Glomerular visceral epithelial cell (primary cell): ENCODE results near the gene EML1.

Experiments
- DNase-seq: peaks from one replicate; pipeline ENCODE4 v3.0.0-alpha.2; 2016; ENCODE audit errors: extremely low spot score

The EML1 gene

DNA sequence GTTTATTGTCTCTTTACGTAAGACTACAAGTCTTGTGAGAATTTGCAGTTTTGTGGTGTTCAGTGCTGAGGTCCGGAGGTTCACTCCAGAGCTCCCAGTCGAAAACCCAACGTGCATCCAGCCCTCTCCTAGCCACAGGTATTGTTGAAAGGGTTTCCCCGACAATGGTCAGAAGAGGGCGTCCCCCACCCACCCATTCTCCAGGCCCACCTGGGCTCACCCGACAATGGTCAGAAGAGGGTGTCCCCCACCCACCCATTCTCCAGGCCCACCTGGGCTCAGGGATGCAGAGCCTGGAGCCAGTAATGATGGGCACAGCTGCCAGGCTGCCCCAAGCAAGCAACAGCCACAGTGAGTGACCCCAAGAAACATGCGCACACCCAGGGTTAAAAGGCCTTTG, 145.2 kb downstream of the EML1 start:
- no peak for DNase-seq

DNA sequence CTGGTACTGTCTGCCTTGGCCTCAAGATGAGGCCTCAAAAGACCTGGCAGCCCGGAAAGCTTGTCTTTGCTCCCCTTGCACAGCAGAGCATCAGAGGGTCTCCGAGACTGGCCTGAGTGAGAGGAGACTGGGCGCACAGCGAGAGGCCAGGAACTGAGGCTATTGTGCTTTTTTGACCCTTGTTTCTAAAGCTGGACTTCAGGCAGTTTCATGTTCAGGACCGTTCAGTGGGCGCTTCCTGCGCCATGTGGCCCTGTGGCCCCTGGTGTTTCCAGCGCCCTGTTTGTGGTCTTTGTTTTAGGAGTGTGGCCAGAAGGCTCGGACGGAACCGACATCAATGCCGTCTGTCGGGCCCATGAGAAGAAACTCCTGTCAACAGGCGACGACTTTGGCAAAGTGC, 145.7 kb downstream of the EML1 start:
- no peak for DNase-seq

DNA sequence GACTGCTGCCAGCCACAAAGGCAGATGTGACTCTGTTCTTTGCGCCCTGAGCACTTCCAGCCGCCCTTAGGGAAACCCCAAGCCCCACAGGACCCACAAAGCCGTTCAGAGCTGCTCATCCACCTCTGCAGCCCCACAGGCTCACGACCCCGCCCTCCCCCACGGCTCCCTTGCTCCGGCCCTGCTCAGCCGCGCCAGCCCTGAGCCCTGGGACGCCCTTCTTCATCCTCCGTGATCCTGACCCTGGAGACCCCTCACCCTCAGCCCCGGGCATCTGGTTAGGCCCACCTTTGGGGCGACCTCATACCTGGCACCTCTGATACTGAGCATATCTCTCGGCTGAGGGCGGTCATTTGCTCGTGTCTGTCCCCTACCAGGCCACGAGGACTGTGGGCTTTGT, 146.2 kb downstream of the EML1 start:
- DNase-seq, result no peak

DNA sequence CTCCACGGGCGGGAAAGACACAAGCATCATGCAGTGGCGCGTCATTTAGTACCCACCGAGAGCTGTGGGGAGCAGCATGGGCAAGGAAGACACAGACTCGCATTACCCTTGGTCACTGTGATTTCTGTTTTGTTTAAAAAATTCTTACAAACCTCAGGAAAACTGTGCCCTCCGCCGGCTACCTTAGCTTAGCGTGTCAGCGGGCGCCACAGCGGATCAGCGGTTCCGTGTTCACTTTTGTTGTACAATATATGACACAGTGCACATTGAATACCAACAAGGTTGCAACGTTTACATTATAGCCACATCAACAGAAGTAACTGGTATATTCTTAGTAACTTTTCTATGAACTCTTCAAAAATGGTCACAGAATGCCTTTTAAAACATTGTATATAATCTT, 146.9 kb downstream of the EML1 start:
- no peak for DNase-seq

DNA sequence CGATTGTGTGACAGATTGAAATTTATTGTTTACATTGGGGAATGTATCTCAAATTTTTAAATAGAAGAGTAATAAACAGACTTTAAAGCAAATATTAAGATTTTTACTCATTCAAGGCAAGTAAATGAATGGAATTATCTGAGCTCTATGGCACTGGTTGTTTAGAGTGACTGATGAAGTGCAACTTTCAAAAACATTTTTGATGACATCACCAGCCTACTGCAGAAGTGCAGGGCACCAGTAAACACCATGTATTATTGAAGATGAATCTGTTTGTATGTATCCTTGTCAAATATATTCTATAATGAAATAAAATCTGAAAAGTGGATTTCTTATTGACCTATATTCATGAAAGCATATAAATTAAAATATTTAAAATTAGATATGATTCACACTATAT, 148.0 kb downstream of the EML1 start:
- DNase-seq, result no peak

DNA sequence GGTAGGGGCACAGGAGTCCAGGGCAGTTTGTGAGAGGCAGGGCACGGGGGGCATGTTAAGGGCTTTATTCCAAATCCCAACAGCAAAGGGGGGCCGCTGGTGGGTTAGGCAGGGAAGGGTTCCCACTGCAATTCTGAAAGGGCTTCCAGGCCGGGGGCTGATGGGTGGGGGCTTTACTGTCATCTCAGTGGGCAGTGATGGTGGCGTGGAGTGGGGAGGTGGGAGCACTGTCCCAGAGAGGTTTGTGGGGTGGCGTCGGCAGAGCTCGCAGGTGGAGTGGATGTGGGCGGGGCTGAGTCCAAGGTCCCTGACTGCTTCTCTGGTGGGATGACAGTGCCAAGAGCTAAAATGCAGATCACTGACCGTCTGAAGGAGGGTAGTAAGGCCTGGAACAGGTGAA, 150.4 kb downstream of the EML1 start:
- no peak for DNase-seq

DNA sequence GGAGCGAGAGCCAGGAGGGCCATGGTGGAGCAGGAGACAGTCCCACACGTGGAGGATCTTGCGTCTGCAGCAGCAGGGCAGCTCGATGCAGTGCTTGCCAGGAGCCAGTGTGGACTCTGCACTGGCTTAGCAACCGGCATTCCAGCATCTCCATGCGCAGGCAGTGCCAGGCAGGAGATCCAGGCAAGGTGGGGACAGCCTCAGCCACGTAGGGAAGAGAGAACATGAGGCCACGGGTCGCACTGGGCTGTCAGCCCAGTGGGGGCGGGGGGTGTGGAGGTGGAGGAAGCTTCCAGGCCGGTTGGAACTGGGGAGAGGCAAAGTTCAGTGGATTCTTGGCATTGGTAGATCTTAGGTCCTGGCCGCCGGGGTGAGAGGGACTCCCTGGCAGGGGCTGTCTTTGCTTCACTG, 151.0 kb downstream of the EML1 start:
- DNase-seq, result no peak

DNA sequence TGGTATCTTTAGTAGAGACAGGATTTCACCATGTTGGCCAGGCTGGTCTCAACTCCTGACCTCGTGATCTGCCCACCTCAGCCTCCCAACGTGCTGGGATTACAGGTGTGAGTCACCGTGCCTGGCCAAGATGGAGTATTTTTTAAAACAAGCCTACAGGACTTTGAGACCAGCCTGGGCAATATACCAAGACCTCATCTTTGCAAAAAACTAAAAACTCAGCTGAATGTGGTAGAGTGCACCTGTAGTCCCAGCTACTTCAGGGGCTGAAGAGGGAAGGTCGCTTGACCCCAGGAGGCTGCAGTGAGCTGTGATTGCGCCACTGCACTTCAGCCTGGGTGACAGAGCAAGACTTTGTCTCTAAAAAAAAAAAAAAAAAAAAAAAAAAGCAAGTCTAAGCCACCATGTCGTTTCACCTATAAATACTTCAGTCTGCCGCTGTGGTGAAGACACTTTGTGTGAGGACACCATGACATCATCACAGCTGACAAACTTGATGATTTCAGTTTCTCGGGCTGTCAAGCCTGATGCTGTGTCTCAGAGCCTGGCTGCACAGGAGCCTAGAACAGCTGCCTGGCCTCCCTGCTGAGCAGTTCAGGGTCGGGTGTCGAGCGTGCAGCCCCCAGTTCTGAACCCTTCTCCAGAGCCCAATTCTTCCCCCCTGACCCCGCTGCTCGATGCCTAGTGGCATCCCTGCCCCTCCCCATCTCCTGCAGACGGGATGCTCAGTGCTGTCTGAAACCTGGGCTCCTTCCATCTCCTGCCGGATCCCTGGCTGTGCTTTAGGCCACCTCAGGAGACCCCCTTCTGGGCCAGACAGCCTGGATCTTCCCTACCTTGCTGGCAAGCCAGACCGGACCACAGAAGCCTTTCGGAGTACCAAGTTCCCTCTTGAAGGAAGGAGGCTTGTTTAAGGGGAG, 152.8 kb downstream of the EML1 start:
- peak; percentile 31 for DNase-seq

DNA sequence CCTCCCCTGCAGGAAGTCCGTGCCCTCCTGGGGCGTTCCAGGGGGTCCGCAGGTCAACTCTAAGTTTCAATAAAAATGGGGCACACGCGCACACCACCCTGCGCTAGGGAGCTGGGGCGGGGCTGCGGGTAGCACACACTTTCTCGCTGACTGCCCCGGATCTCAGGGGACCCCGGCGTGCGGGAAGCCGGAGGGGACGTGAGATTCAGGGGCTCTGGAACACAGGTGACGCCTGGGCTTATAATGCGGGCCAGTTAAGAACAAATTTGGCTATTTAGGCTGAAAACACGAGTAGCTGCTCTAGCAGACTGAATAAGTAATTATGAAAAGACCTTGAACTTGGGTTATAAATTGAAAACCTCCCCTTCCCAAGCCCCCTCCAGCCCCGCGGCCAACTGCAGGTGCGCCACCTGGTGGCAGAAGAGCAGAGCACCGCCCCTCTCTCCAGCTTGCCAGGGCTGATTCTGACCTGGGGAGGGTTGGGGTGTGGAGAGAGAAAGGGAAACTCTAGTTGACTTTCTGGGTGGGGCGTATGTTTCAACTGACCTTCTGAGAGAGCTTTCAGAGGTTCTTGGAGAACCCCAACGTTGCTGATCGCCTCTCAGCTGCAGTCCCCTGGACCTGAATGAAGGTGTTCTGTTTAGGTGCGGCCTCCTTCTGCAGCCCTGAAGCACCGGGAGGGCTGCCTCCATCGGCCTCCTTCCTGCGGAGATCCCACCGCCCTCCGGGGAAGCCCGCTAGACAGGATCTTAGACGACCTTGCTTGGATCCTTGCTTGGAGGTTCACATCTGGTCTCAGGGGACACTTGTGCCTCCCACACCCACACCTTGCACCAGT, 153.7 kb downstream of the EML1 start:
- peak; percentile 22 for DNase-seq

DNA sequence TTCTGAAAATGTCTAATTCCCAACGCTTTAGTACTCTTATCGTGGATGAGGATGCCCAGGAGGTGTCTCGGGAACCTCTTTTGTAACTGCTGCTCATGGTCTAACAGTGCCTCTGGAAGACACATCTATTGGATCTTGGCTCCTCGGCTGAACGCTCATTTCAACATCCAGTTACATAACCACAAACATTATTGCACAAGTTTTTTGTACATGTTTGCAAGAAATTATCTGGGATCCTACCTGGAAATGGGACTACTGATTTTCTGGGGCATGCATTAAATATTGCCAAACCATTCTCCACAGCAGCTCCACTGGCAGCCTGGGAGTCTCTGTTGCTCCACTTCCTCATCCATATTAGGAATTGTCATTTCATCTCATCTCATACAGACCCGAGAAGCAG, 154.5 kb downstream of the EML1 start:
- DNase-seq, result no peak

DNA sequence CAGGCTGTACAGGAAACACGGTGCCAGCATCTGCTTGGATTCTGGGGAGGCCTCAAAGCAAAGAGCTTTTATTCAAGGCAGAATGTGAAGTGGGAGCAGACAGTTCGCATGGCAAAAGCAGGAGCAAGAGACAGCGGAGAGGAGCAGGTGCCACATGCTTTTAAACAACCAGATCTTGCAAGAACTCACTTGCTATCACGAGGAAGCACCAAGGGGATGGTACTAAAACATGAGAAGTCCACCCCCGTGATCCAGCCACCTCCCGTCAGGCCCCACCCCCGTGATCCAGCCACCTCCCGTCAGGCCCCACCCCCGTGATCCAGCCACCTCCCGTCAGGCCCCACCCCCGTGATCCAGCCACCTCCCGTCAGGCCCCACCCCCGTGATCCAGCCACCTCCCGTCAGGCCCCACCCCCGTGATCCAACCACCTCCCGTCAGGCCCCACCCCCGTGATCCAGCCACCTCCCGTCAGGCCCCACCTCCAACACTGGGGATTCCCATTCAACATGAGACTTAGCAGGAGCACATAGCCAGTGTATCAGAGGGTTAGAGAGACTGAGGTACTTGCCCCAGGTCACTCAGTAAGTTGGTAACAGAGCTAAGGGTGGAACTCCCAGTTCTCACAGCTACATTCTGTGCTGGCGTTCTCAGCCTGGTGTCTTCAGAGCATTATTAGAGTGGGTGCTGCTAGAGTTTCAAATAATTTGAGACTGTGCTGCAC, 156.0 kb downstream of the EML1 start:
- peak; percentile 18 for DNase-seq

DNA sequence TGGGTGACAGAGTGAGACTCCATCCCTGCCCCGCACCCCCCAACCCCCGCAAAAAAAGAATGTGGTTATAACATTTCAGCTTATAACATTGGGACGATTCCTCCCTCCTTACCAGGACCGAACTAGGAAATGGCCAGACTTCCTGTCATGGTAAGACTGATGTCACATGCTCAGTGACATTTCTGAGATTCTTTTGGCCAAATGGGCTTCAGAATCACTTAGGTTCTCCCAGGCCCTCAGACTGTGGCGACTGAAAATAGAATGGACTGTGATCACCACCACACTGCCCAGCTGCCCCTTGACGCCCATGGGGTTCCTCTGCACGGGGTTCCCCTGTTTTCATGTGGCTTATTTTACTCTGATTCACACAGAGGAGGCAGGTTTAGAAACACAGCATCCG, 157.0 kb downstream of the EML1 start:
- no peak for DNase-seq

DNA sequence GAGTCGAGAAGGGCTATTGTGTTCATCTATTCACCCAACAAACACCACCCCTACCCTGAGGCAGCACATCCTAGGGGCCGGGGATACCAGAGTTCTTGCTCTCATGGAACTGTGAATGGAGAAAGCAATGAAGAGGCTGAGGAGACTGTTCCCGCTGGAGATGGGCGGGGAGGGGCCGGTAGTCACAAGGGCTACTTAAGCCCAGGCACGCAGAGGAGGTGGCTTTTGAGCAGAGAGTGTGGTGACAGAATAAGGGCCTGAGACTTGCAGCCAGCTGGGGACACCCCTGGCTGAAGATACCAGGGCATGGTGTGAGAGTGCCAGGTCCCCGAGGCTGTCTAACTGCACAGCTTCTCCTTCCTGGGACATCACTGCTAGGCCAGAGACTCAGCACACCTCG, 157.9 kb downstream of the EML1 start:
- no peak for DNase-seq

DNA sequence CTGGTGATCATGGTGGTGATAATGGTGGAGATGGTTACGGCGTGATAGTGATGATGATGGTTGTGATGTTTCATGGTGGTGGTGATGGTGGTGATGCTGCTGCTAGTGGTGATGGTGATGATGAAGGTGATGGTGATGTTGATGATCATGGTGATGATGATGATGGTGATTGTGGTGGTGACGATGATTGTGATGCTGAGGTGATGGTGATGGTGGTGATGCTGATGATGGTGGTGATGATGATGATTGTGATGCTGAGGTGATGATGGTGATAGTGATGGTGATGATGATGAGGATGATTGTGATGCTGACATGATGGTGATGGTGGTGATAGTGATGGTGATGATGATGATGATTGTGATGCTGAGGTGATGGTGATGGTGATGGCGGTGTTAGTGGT, 158.8 kb downstream of the EML1 start:
- no peak for DNase-seq

DNA sequence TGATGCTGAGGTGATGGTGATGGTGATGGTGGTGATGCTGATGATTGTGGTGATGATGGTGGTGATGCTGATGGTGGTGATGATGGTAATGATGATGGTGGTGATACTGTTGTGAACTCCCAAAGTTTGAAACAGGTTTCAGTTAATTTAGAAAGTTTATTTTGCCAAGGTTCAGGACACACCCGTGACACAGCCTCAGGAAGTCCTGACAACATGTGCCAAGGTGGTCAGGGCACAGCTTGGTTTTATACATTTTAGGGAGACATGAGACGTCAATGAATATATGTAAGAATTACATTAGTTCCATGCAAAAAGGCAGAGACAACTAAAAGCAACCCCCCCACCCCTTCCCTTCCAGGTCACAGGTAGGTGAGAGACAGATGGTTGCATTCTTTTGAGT, 159.2 kb downstream of the EML1 start:
- DNase-seq, result no peak

DNA sequence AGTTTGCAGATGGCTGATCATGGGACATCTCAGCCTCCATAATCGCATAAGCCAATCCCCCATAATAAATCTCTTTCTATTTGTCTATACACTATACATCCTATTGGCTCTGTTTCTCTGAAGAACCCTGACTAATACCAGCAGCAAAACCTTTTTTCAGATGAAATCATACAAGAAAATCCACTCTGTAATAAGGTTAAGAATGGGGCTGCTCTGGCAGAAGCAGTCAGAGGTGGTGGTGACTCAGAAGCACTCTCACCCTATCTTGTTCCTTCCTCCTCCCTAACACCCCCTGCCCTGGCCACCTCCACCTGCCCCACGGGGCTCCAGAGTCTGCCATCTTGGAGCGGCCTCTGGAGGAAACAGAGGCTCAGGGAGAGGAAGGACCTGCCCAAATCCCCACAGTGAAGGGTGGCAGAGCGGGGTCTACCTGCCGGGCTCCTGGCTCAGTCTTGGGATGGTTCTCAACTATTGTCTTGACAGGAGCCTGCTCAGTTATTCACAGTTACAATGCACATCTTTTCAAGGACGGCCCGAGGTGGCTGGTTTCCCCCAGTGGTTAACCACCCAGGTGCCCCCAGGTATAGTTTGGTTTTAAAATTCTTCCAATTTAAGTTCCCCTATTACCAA, 162.7 kb downstream of the EML1 start:
- DNase-seq, result no peak

DNA sequence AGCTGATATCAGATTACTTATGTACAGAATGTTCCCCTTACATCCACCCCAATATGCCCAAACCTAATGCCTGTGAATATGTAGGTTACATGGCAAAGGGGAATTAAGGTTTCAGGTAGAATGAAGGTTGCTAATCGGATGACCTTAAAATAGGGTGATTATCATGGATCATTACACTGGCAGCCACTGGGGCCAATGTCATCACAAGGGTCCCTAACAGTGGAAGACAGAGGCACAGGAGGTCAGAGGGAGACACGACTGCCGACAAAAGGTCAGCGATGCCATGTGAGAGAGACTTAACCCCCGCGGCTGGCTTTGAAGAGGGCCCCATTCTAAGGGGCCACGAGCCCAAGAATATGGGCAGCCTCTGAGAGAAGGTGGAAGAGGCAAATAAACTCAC, 165.2 kb downstream of the EML1 start:
- DNase-seq, result no peak

DNA sequence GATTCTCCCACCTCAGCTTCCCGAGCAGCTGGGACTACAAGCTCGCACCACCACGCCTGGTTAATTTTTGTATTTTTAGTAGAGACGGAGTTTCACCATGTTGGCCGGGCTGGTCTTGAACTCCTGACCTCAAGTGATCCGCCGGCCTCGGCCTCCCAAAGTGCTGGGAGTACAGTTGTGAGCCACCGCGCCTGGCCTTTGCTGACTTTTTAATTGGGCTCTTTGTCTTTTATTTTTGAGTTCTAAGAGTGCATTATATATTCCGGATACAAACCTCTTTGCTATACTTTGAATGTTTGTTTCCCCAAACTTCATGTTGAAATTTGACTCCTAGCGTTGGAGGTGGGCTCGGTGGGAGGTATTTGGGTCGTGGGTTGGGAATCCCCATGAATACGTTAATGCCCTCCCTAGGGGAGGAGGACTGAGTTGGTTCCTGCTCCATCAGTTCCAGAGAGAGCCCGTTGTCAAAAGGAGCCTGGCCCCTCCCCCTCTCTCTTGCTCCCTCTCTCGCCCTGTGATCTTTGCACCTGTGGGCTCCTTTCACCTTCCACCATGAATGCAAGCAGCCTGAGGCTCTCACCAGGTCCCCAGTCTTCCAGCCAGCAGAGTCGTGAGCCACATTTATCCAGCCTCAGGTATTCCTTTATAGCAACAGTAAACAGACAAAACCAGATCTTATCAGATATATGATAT, 168.8 kb downstream of the EML1 start:
- no peak for DNase-seq

DNA sequence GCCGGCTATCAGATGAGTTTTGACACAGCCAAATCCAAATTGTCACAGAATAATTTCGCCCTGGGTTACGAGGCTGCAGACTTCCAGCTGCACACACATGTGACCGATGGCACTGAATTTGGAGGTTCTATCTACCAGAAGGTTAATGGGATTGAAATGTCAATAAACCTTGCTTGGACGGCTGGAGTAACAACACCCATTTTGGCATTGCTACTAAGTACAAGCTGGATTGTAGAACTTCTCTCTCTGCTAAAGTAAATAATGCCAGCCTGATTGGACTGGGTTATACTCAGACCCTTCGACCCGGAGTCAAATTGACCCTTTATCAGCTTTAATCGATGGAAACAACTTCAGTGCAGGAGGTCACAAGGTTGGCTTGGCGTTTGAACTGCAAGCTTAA, 171.8 kb downstream of the EML1 start:
- no peak for DNase-seq

DNA sequence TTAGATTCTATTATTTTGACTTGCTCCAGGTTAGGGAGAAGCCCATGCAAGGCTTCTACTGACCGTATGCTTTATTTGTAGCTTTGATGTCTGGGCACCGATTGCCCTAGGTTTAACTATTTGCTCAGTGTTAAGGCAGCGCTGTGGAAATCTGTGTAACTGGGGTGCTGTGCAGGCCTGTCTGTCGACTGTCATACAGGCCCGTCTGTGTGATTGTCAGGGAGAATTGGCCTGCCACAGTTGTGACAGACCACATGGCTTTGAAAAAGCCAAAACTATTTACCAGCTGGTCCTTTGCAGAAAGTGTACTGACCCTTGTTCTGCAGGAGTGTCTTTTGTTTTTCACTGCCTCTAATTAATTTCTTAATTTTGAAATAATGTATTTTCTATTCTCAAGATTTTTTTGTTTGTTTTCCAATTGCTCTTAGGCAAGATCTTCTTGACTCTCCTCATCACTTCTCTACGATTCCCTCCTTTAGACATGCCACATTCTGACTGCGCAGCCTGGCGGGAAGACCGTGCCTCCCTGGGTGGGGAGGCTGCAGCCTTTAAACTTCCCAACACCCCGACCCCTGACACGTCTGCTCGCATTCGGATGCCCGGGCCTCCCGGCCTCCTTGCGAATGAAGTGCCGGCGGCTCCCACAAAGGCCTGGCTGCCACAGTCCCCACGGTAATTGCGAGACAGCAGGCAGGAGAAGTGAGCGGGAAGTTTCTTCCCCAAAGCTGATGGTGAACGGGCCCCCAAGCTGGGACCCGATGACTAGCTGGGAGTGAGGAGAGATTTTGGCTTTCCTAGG, 173.0 kb downstream of the EML1 start:
- DNase-seq, result no peak
